ENCODE results near the gene FAM3D. TPM values are rescaled to one million over a fixed set of nuclear protein-coding genes. Genes with fewer than 3 reads are reported as not detected.

FAM3D gene
- total and polyA plus RNA-seq, 8 donors = 0.32 to 2.1 (median 0.67) TPM

GRCh38 chr3:58630076-58630709, 36.4 kb downstream of the FAM3D start:
- Histone ChIP-seq H3K27ac (peak overlapping the region in 1 of 4 donors; percentile 74), H3K4me1 (peaks cover 0 to 23% (median 10%) of the 10 kb centered on the region in 3 donors), H3K4me3 (no peak overlapping the region), H3K36me3 (no peaks in the 10 kb centered on the region), H3K9me3 (no peaks in the 10 kb centered on the region), H3K27me3 (no peaks in the 10 kb centered on the region)
- intact Hi-C loops (cut with DNase I) = loop anchor here in 2 of 3 donors (5.0 to 10.0 kb wide), 2 partner anchors 63 to 165 kb away; no protein-coding TSS in a partner anchor
- WGBS, 2 donors = 5 to 11% methylated on average over 9 of the region's 9 CpGs
- ATAC-seq (peak; percentile 60 to 80 (median 68)), FAIRE-seq (no peak), DNase-seq (peak in 5 of 6 donors; percentile 36 to 72 (median 60))
- TF ChIP-seq CTCF (IDR thresholded peaks at IDR 0.05) = peak; percentile 87 to 94 (median 89)

GRCh38 chr3:58629629-58630028, 36.9 kb downstream of the FAM3D start:
- H3K4me3 ChIP-seq = no peak overlapping the region
- no peaks in the 10 kb centered on the region for H3K9me3 ChIP-seq
- ATAC-seq = no peak
- H3K4me1 ChIP-seq = peaks cover 0 to 23% (median 10%) of the 10 kb centered on the region in 3 donors
- no peak for FAIRE-seq
- WGBS, 2 donors = 72 to 75% methylated on average over 2 of the region's 2 CpGs
- H3K36me3 ChIP-seq = no peaks in the 10 kb centered on the region
- H3K27ac ChIP-seq = peak overlapping the region in 2 of 4 donors; percentile 69 to 74
- no peak for TF ChIP-seq CTCF (IDR thresholded peaks at IDR 0.05)
- intact Hi-C loops (cut with DNase I) = loop anchor here in 2 of 3 donors (5.0 to 10.0 kb wide), 2 partner anchors 62 to 165 kb away; no protein-coding TSS in a partner anchor
- DNase-seq = no peak
- no peaks in the 10 kb centered on the region for H3K27me3 ChIP-seq

GRCh38 chr3:58628823-58629562, 37.6 kb downstream of the FAM3D start:
- H3K27me3 ChIP-seq = no peaks in the 10 kb centered on the region
- ATAC-seq = peak; percentile 29 to 72 (median 56)
- H3K9me3 ChIP-seq = no peaks in the 10 kb centered on the region
- no peaks in the 10 kb centered on the region for H3K36me3 ChIP-seq
- H3K4me1 ChIP-seq = peaks cover 0 to 23% (median 10%) of the 10 kb centered on the region in 3 donors
- no peak overlapping the region for H3K4me3 ChIP-seq
- TF ChIP-seq CTCF (IDR thresholded peaks at IDR 0.05) = no peak
- intact Hi-C loops (cut with DNase I) = no loop called here
- FAIRE-seq = no peak
- DNase-seq = peak in 3 of 6 donors; percentile 23 to 48 (median 30)
- H3K27ac ChIP-seq = peak overlapping the region in 3 of 4 donors; percentile 7 to 74 (median 69)
- 49 to 50% methylated on average over 13 of the region's 13 CpGs for WGBS, 2 donors

GRCh38 chr3:58627941-58628340, 38.6 kb downstream of the FAM3D start:
- WGBS, 2 donors = 25 to 40% methylated on average over 6 of the region's 6 CpGs
- FAIRE-seq (no peak), ATAC-seq (peak; percentile 4 to 56 (median 9)), DNase-seq (no peak)
- Histone ChIP-seq H3K36me3 (no peaks in the 10 kb centered on the region), H3K4me1 (peaks cover 0 to 23% (median 10%) of the 10 kb centered on the region in 3 donors), H3K27ac (peak overlapping the region in 2 of 4 donors; percentile 69 to 74), H3K9me3 (no peaks in the 10 kb centered on the region), H3K4me3 (no peak overlapping the region), H3K27me3 (no peaks in the 10 kb centered on the region)
- TF ChIP-seq CTCF (IDR thresholded peaks at IDR 0.05) = no peak
- intact Hi-C loops (cut with DNase I) = no loop called here
